HCT116 (cell line): ENCODE data around the gene CHTF18.

Experiments
- CBX3 ChIP-seq: IDR thresholded peaks from 2 replicates; pipeline ENCODE4 v1.6.1; 2012; ENCODE audit warnings: low read depth
- CTCF ChIP-seq, 3 experiments: fragments of 200-600 bp in 1 of 3; sonication (generic) in 1 of 3; IDR thresholded peaks in 2 of 3; conservative IDR thresholded peaks in 1 of 3; 2 replicates each; pipeline ENCODE4 v1.5.1; 2012 to 2017; ENCODE audit warnings: low read depth in 2 of 3, low read length in 2 of 3, antibody characterized with exemption in 1 of 3, borderline replicate concordance in 1 of 3, control low read depth in 1 of 3, mild to moderate bottlenecking in 1 of 3, mixed read lengths in 1 of 3, mixed run types in 1 of 3, moderate library complexity in 1 of 3; ENCODE audit not compliant: insufficient read depth in 1 of 3
- EZH2 ChIP-seq: fragments of 200-600 bp; sonication (generic); IDR thresholded peaks from 2 replicates; pipeline ENCODE4 v1.6.1; 2017; ENCODE audit warnings: antibody characterized with exemption, mixed run types
- FOSL1 ChIP-seq: IDR thresholded peaks from 2 replicates; pipeline ENCODE4 v1.6.1; 2012; ENCODE audit warnings: low read depth
- JUND ChIP-seq: IDR thresholded peaks from 2 replicates; pipeline ENCODE4 v1.6.1; 2012
- POLR2A ChIP-seq: IDR thresholded peaks from 2 replicates; pipeline ENCODE4 v1.7.0; 2011; ENCODE audit warnings: borderline replicate concordance; ENCODE audit not compliant: insufficient read depth, insufficient read length; ENCODE audit errors: extremely low read depth
- POLR2AphosphoS5 ChIP-seq: IDR thresholded peaks from 2 replicates; pipeline ENCODE4 v1.6.1; 2011; ENCODE audit warnings: mild to moderate bottlenecking, low read depth, low read length, moderate library complexity
- SIN3A ChIP-seq: IDR thresholded peaks from 2 replicates; pipeline ENCODE4 v1.6.1; 2012; ENCODE audit warnings: low read depth
- SP1 ChIP-seq: IDR thresholded peaks from 2 replicates; pipeline ENCODE4 v1.6.1; 2012; ENCODE audit warnings: low read depth
- ZFX ChIP-seq: fragments of 450-650 bp; IDR thresholded peaks from 2 replicates; pipeline ENCODE4 v1.6.1; 2017
- ZNF274 ChIP-seq: fragments of 200-500 bp; sonication (Bioruptor generic); IDR thresholded peaks from 2 replicates; pipeline ENCODE4 v1.6.1; 2014; ENCODE audit warnings: mild to moderate bottlenecking, low read depth, low read length, inconsistent platforms
- TF ChIP-seq, protein P1 (sequence below): IDR thresholded peaks from 2 replicates; pipeline ENCODE4 v1.6.1; 2012; ENCODE audit warnings: low read depth

GRCh38 chr16:797686-798085, 9.3 kb downstream of the CHTF18 start:
- TF ChIP-seq JUND (no peak), CTCF (IDR thresholded peaks at IDR 0.05 in 2 of 3, conservative IDR thresholded peaks at IDR 0.05 in 1 of 3; ENCODE audit: borderline replicate concordance in 1 of 3, insufficient read depth in 1 of 3, low read depth in 2 of 3, low read length in 2 of 3) (no peak), POLR2AphosphoS5 (no peak), SIN3A (no peak), FOSL1 (no peak), ZNF274 (no peak), POLR2A (no peak), ZFX (no peak), EZH2 (no peak), CBX3 (no peak), SP1 (no peak)
- TF ChIP-seq, protein P1, sequence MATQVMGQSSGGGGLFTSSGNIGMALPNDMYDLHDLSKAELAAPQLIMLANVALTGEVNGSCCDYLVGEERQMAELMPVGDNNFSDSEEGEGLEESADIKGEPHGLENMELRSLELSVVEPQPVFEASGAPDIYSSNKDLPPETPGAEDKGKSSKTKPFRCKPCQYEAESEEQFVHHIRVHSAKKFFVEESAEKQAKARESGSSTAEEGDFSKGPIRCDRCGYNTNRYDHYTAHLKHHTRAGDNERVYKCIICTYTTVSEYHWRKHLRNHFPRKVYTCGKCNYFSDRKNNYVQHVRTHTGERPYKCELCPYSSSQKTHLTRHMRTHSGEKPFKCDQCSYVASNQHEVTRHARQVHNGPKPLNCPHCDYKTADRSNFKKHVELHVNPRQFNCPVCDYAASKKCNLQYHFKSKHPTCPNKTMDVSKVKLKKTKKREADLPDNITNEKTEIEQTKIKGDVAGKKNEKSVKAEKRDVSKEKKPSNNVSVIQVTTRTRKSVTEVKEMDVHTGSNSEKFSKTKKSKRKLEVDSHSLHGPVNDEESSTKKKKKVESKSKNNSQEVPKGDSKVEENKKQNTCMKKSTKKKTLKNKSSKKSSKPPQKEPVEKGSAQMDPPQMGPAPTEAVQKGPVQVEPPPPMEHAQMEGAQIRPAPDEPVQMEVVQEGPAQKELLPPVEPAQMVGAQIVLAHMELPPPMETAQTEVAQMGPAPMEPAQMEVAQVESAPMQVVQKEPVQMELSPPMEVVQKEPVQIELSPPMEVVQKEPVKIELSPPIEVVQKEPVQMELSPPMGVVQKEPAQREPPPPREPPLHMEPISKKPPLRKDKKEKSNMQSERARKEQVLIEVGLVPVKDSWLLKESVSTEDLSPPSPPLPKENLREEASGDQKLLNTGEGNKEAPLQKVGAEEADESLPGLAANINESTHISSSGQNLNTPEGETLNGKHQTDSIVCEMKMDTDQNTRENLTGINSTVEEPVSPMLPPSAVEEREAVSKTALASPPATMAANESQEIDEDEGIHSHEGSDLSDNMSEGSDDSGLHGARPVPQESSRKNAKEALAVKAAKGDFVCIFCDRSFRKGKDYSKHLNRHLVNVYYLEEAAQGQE, result no peak
